Vagina (tissue), 2 donors: ENCODE data around the gene RBBP8NL. TPM values are rescaled to one million over a fixed set of nuclear protein-coding genes. Genes with fewer than 3 reads are reported as not detected.

Experiments
- DNase-seq, 2 donors: peaks; one replicate each; pipeline ENCODE4 v3.0.0-alpha.2; 2017; ENCODE audit errors: extremely low spot score in 2 of 2
- H3K27ac ChIP-seq: fragments of 200-600 bp; sonication (generic); one replicate; pipeline ENCODE4 v1.5.1; 2019
- H3K27me3 ChIP-seq: fragments of 200-600 bp; sonication (generic); one replicate; pipeline ENCODE4 v1.5.1; 2019
- H3K36me3 ChIP-seq, 2 donors: fragments of 200-600 bp; sonication (generic); one replicate each; pipeline ENCODE4 v1.5.1; 2017 to 2019
- H3K4me1 ChIP-seq: fragments of 200-600 bp; sonication (generic); one replicate; pipeline ENCODE4 v1.5.1; 2019
- H3K4me3 ChIP-seq, 2 donors: fragments of 200-600 bp; sonication (generic); 1 replicate in 1 of 2; 2 replicates in 1 of 2; pipeline ENCODE4 v1.5.1; 2016 to 2019
- H3K9me3 ChIP-seq: fragments of 200-600 bp; sonication (generic); one replicate; pipeline ENCODE4 v1.5.1; 2019
- CTCF ChIP-seq, 3 experiments: fragments of 450-650 bp in 2 of 3; fragments of 200-600 bp in 1 of 3; sonication (generic) in 1 of 3; IDR thresholded peaks; one replicate each; pipeline ENCODE4 v1.5.1; 2017 to 2019; ENCODE audit warnings: antibody characterized with exemption in 3 of 3, mild to moderate bottlenecking in 2 of 3, moderate library complexity in 2 of 3
- POLR2A ChIP-seq, 2 donors: fragments of 450-650 bp; IDR thresholded peaks; one replicate each; pipeline ENCODE4 v1.6.1; 2017; ENCODE audit warnings: antibody characterized with exemption in 2 of 2, mild to moderate bottlenecking in 2 of 2, moderate library complexity in 2 of 2
- POLR2AphosphoS5 ChIP-seq, 2 donors: sonication (generic); formaldehyde crosslinking; IDR thresholded peaks; one replicate each; pipeline ENCODE4 v1.9.0; 2017; ENCODE audit warnings: antibody characterized with exemption in 2 of 2, mild to moderate bottlenecking in 2 of 2, low read depth in 1 of 2; ENCODE audit not compliant: insufficient read depth in 1 of 2
- intact Hi-C: fragments of 100-400 bp; cut with DNase I; formaldehyde crosslinking; loops from one replicate; pipeline ENCODE4 v1.15.1; 2023
- total RNA-seq: library from RNA; depleted of rRNA; stranded (reverse); fragments of >200 nt; gene quantifications from one replicate; pipeline ENCODE4 v1.2.3, GENCODE V29; 2016

Gene RBBP8NL
- total RNA-seq, 1 donor from 2014 or later = 1.7 TPM

DNA sequence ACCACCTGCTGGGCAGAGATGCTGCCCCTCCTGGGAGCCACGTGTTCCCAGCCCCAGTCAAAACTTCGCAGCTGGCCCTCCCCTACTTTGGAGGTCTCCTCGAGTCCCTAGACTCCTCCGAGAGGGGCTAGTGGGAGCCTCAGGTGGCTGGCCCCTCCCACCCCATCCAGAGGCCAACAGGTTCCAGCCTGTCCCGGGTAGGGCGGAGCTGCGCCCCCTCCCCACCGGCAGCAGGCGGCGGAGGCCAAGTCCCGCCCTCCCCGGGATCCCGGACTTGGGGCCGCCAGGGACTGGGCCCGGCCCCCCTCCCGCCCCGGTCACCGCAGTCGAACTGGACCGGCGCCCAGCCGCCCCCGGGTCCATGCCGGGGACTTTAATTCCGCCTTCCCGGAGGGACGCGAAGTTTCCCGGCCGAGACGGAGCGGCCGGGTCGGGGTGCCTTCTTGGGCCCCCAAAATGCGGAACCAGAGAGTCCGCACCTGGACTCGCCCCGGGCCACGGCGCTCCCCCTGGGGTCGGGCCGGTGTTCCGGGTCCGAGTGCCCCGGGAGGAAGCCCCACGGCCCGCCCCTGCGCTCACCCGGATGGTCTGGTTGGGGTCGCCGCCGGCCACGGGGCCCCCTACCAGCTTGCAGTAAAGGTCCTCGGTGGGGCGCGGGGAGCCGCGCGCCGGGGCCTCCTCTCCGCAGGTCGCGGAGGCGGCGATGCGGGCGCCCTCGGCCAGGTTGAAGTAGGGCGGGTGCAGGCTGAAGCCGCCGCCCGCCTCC, 60.8 kb downstream of the RBBP8NL start:
- Histone ChIP-seq H3K9me3 (no peaks in the 10 kb centered on the region), H3K27me3 (no peaks in the 10 kb centered on the region), H3K4me1 (peaks cover 88% of the 10 kb centered on the region), H3K36me3 (no peaks in the 10 kb centered on the region), H3K27ac (peak overlapping the region; percentile 82), H3K4me3 (peak overlapping the region; percentile 61)
- TF ChIP-seq POLR2A (IDR thresholded peaks at IDR 0.05) (no peak), POLR2AphosphoS5 (IDR thresholded peaks at IDR 0.05; ENCODE audit: insufficient read depth in 1 of 2, low read depth in 1 of 2) (no peak), CTCF (IDR thresholded peaks at IDR 0.05) (no peak)
- intact Hi-C loops = no loop called here
- DNase-seq = no peak

GRCh38 chr20:62365814-62366369, 61.4 kb downstream of the RBBP8NL start:
- H3K4me3 ChIP-seq = peak overlapping the region; percentile 61
- intact Hi-C loops = no loop called here
- no peaks in the 10 kb centered on the region for H3K9me3 ChIP-seq
- H3K27me3 ChIP-seq = no peaks in the 10 kb centered on the region
- no peaks in the 10 kb centered on the region for H3K36me3 ChIP-seq
- no peak for DNase-seq
- peak overlapping the region; percentile 82 for H3K27ac ChIP-seq
- TF ChIP-seq POLR2AphosphoS5 (IDR thresholded peaks at IDR 0.05; ENCODE audit: insufficient read depth in 1 of 2, low read depth in 1 of 2) (peak in 1 of 2 donors; percentile 34), CTCF (IDR thresholded peaks at IDR 0.05) (no peak), POLR2A (IDR thresholded peaks at IDR 0.05) (no peak)
- H3K4me1 ChIP-seq = peaks cover 95% of the 10 kb centered on the region

DNA sequence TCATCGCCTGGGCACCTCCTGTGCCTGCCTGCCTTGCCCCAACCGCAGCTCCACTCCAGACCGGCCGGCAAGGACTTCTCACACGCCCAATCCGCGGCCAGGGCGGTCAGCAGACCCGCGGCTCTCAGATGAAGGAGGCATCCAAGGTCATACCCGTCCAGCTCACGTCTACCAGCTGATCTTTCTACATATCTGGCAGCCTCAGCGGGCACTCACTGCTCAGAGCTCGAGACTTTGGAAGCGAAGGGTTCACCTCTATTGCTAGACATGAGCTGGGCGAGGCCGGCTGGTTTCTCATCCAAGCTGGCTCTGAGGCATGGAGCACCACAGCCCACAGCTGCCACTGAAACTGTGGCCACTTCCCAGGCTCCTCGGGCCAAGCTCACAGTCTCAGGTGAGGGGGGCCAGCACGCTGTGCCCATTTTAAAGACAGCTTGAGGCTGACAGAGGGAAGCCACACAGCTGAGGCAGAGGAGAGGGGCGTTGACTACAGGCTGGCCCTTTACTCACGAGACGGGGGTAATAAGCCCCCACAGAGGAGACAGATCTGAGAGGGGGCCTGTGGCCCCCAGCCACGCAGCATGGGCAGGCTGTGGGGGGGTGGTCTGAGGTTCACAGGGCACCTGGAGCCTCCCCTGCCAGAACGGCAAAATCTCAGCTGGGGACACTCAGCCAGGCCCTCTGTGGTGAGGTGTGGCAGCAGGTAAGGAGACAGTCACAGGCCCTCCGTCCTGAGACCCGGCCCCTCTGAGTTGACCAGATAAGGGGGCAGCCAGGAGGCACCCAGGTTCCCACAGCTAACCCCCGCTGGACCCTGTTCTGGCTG, 62.2 kb downstream of the RBBP8NL start:
- DNase-seq = no peak
- Histone ChIP-seq H3K4me3 (peak overlapping the region; percentile 14 to 61), H3K36me3 (no peaks in the 10 kb centered on the region), H3K27ac (peak overlapping the region; percentile 82), H3K9me3 (no peaks in the 10 kb centered on the region), H3K27me3 (no peaks in the 10 kb centered on the region), H3K4me1 (peaks cover 92% of the 10 kb centered on the region)
- intact Hi-C loops = no loop called here
- TF ChIP-seq POLR2AphosphoS5 (IDR thresholded peaks at IDR 0.05; ENCODE audit: insufficient read depth in 1 of 2, low read depth in 1 of 2) (peak in 1 of 2 donors; percentile 28), CTCF (IDR thresholded peaks at IDR 0.05) (no peak)

DNA sequence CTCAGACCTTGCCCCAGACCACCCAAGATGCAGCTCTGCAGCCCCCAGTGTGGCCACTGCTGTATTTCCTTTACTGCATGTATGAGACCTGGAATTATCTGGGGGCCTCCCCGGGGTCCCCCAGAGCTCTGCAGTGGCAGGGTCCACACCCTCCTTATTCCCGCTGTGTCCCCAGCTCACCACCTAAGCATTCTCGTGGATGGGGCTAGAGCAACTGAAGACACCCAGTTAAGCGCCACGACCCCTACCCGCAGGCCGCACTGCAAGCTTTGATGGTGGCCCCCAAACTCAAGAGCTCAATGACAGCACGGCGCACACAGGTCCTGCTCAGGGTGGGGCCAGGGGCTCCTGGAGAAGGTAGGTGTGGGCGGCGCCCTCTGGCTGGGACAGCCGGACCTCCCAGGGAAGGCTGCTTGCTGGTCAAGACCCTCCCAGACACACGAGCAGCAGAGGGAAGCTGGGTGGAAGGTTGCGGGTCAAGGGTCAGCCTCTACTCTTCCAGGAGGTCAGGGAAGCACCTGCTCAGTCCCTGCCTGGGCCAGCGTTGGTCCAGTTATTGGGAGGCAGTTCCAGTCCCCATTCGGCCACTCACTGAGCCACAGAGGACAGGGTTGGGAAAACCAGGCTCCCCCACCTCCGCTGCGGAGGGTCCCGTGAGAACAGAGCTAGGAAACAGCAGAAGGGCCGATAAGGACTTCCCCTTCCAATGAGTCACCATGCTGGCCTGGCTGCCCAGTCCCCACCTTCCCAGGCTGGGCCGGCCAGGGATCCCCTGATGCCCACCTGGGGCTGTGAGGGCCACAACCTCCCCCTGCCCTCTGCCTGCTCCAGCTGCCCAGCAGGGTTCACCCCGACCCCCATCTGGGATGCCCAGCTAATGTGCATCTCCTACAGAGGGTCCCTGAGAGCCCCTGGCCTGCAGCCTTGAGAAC, 63.2 kb downstream of the RBBP8NL start:
- TF ChIP-seq POLR2A (IDR thresholded peaks at IDR 0.05) (no peak), POLR2AphosphoS5 (IDR thresholded peaks at IDR 0.05; ENCODE audit: insufficient read depth in 1 of 2, low read depth in 1 of 2) (peak in 1 of 2 donors; percentile 23)
- peaks cover 91% of the 10 kb centered on the region for H3K4me1 ChIP-seq
- H3K4me3 ChIP-seq = peak overlapping the region; percentile 14 to 61
- no peaks in the 10 kb centered on the region for H3K27me3 ChIP-seq
- H3K9me3 ChIP-seq = no peaks in the 10 kb centered on the region
- no peak for DNase-seq
- intact Hi-C loops = no loop called here
- no peaks in the 10 kb centered on the region for H3K36me3 ChIP-seq
- H3K27ac ChIP-seq = peak overlapping the region; percentile 82
